Measurements from ENCODE around the gene PRR22. TPM values are rescaled to one million over a fixed set of nuclear protein-coding genes. Genes with fewer than 3 reads are reported as not detected.
A peak's percentile ranks its signal among the peaks of the same experiment; 100 is the strongest.

PRR22 gene
- total and polyA plus RNA-seq, 8 donors = 1.3 to 4.5 (median 2.0) TPM

GRCh38 chr19:5814852-5815246 lies 30.3 kb upstream of the PRR22 start:
- Histone ChIP-seq H3K4me1 (no peaks in the 10 kb centered on the region), H3K9me3 (no peaks in the 10 kb centered on the region), H3K27ac (no peak overlapping the region), H3K36me3 (no peaks in the 10 kb centered on the region), H3K27me3 (peaks cover 0 to 13% of the 10 kb centered on the region in 2 donors), H3K4me3 (no peak overlapping the region)
- no peak for DNase-seq
- no peak for ATAC-seq
- intact Hi-C loops (cut with DNase I) = no loop called here
- no peak for TF ChIP-seq CTCF (IDR thresholded peaks at IDR 0.05)

GRCh38 chr19:5814123-5814851 lies 29.7 kb upstream of the PRR22 start:
- DNase-seq (no peak), ATAC-seq (no peak)
- Histone ChIP-seq H3K4me1 (no peaks in the 10 kb centered on the region), H3K36me3 (no peaks in the 10 kb centered on the region), H3K9me3 (no peaks in the 10 kb centered on the region), H3K27me3 (peaks cover 0 to 13% of the 10 kb centered on the region in 2 donors), H3K27ac (no peak overlapping the region), H3K4me3 (no peak overlapping the region)
- no peak for TF ChIP-seq CTCF (IDR thresholded peaks at IDR 0.05)
- intact Hi-C loops (cut with DNase I) = no loop called here

- H3K4me1 ChIP-seq = no peaks in the 10 kb centered on the region
- ATAC-seq (no peak), DNase-seq (no peak)
- no peak overlapping the region for H3K27ac ChIP-seq
- H3K9me3 ChIP-seq = no peaks in the 10 kb centered on the region
- H3K4me3 ChIP-seq = no peak overlapping the region
- TF ChIP-seq CTCF (IDR thresholded peaks at IDR 0.05) = no peak
- intact Hi-C loops (cut with DNase I) = no loop called here
- no peaks in the 10 kb centered on the region for H3K36me3 ChIP-seq
- peaks cover 0 to 24% of the 10 kb centered on the region in 2 donors for H3K27me3 ChIP-seq
These were observed 26.6 kb upstream of the PRR22 start for GRCh38 chr19:5811117-5811516.

- TF ChIP-seq CTCF (IDR thresholded peaks at IDR 0.05) = no peak
- ATAC-seq (no peak), DNase-seq (no peak)
- peaks cover 0 to 12% of the 10 kb centered on the region in 2 donors for H3K4me1 ChIP-seq
- no peak overlapping the region for H3K27ac ChIP-seq
- intact Hi-C loops (cut with DNase I) = loop anchor here in 1 of 2 donors (5.0 kb wide), 1 partner anchor 83 kb away; no protein-coding TSS in a partner anchor
- peaks cover 3 to 31% of the 10 kb centered on the region in 2 donors for H3K27me3 ChIP-seq
- H3K36me3 ChIP-seq = no peaks in the 10 kb centered on the region
- H3K9me3 ChIP-seq = no peaks in the 10 kb centered on the region
- H3K4me3 ChIP-seq = no peak overlapping the region
These were observed 24.9 kb upstream of the PRR22 start for GRCh38 chr19:5809469-5809868.

GRCh38 chr19:5809053-5809452 lies 24.5 kb upstream of the PRR22 start:
- H3K4me3 ChIP-seq = no peak overlapping the region
- H3K36me3 ChIP-seq = no peaks in the 10 kb centered on the region
- peaks cover 5 to 31% of the 10 kb centered on the region in 2 donors for H3K27me3 ChIP-seq
- no peak for DNase-seq
- TF ChIP-seq CTCF (IDR thresholded peaks at IDR 0.05) = no peak
- ATAC-seq = peak; percentile 15
- H3K27ac ChIP-seq = no peak overlapping the region
- intact Hi-C loops (cut with DNase I) = loop anchor here in 1 of 2 donors (5.0 kb wide), 1 partner anchor 83 kb away; no protein-coding TSS in a partner anchor
- no peaks in the 10 kb centered on the region for H3K9me3 ChIP-seq
- H3K4me1 ChIP-seq = peaks cover 1 to 16% of the 10 kb centered on the region in 2 donors

Measured in left lung (tissue), 10 donors.